K562 (cell line): ENCODE measurements around the gene FRMPD1. TPM values are rescaled to one million over a fixed set of nuclear protein-coding genes. Genes with fewer than 3 reads are reported as not detected.

Experiments used
- EHMT2 ChIP-seq: fragments of 450-650 bp; IDR thresholded peaks from 2 replicates; pipeline ENCODE4 v1.6.1; 2018; ENCODE audit warnings: antibody characterized with exemption
- HCFC1 ChIP-seq: IDR thresholded peaks from 2 replicates; pipeline ENCODE4 v1.6.1; 2012; ENCODE audit warnings: low read depth, low read length, improper control_type of control experiment
- JUND ChIP-seq, 2 experiments: IDR thresholded peaks; 2 replicates in 1 of 2; 3 replicates in 1 of 2; pipeline ENCODE4 v1.6.1; 2011; ENCODE audit warnings: borderline replicate concordance in 2 of 2, low read depth in 2 of 2, low read length in 2 of 2, improper control_type of control experiment in 1 of 2, missing biosample characterization in 1 of 2, missing genetic modification characterization in 1 of 2, missing genetic modification reagents in 1 of 2
- MAFG ChIP-seq: fragments of 450-650 bp; conservative IDR thresholded peaks from 2 replicates; pipeline ENCODE4 v1.6.1; 2016; ENCODE audit warnings: missing genetic modification characterization, missing compliant biosample characterization
- RBM15 ChIP-seq: fragments of 200-400 bp; formaldehyde crosslinking; IDR thresholded peaks from 2 replicates; pipeline ENCODE4 v1.6.1; 2018; ENCODE audit warnings: mild to moderate bottlenecking, low read length, moderate library complexity; ENCODE audit not compliant: insufficient read depth
- ZNF76 ChIP-seq: fragments of 250-450 bp; sonication (Bioruptor Pico); IDR thresholded peaks from 2 replicates; pipeline ENCODE4 v1.4.0; 2020; ENCODE audit warnings: mild to moderate bottlenecking, moderate library complexity, borderline replicate concordance
- polyA plus RNA-seq, 8 experiments: library from polyadenylated mRNA; depleted of rRNA in 4 of 8; stranded (reverse) in 5 of 8; unstranded in 3 of 8; fragments of >200 nt; fragmentation: Nextera tagmentation in 2 of 8; fragmentation: Illumina TruSeq in 1 of 8; extraction: Ambion mirVana in 2 of 8; extraction: Trizol in 1 of 8; gene quantifications; 2 replicates each; pipeline versions ENCODE4 v1.2.1 to v1.2.3, GENCODE V29; 2011 to 2014; ENCODE audit warnings: inconsistent platforms in 1 of 8, missing spikeins in 1 of 8
- total RNA-seq, 7 experiments: library from RNA; depleted of rRNA in 6 of 7; stranded (reverse); fragments of >200 nt in 6 of 7; fragmentation: Illumina TruSeq in 2 of 7; extraction: Trizol in 2 of 7; gene quantifications; 2 replicates each; pipeline versions ENCODE4 v1.2.1 to v1.2.3, GENCODE V29; 2011 to 2021; ENCODE audit warnings: low replicate concordance in 1 of 7
- TF ChIP-seq, protein P1 (sequence below): fragments of 250-450 bp; sonication (Bioruptor Pico); IDR thresholded peaks from 2 replicates; pipeline ENCODE4 v1.8.0; 2022; ENCODE audit warnings: inconsistent platforms
- TF ChIP-seq, protein P2 (sequence below): fragments of 450-650 bp; IDR thresholded peaks from 2 replicates; pipeline ENCODE4 v1.6.1; 2018; ENCODE audit not compliant: partially characterized antibody
- TF ChIP-seq, protein P3 (sequence below): sonication (generic); formaldehyde crosslinking; IDR thresholded peaks from 2 replicates; pipeline ENCODE4 v1.8.0; 2022; ENCODE audit warnings: mild to moderate bottlenecking, missing genetic modification reagents, borderline replicate concordance
- TF ChIP-seq, protein P4 (sequence below): fragments of 450-650 bp; IDR thresholded peaks from 2 replicates; pipeline ENCODE4 v1.6.1; 2017; ENCODE audit warnings: antibody characterized with exemption
- TF ChIP-seq, protein P5 (sequence below): sonication (generic); formaldehyde crosslinking; IDR thresholded peaks from 2 replicates; pipeline ENCODE4 v1.9.0; 2022; ENCODE audit warnings: mild to moderate bottlenecking, missing genetic modification reagents
- TF ChIP-seq, protein P6 (sequence below): fragments of 450-650 bp; IDR thresholded peaks from 2 replicates; pipeline ENCODE4 v1.6.1; 2016; ENCODE audit warnings: borderline replicate concordance

FRMPD1 gene
- total and polyA plus RNA-seq, 9 of the 15 experiments (the other 6 are each of a cell fraction or from before 2014, with no cell fraction given): not detected

DNA sequence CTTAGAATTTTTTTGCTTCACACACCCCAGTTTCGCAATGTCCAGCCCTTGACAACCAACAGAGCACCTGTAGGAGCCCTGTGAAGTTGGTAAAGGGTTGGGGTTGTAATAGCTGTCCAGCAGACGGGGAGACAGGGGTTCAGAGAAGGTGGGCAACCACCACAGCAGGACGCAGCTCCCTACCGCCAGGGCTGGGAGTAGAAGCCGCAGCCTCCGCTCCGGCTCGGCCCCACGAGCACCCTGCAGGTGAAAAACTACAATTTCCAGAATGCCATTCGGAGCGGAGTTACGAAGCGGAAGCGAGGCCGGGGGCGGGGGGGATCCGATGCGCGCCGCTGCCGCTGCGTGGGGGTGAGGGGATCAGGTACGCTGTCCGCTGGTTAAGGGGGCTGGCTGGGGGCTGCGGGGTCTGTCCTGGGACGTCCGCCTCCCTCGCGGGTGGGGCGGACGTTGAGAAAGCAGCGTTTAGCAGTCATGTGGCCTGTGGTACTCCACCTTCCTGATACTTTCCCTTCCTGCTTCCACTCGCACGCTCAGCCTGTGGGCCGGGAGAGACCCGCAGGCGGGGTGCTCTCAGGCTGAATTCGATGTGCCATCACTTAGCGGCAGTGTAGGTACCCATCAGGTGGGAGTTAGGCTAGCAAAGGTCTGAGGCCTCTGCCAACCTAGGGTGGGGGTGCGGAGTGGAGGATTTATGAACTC, 102.9 kb downstream of the FRMPD1 start, which contains the start of gene TRMT10B (continued):
- TF ChIP-seq, protein P1, sequence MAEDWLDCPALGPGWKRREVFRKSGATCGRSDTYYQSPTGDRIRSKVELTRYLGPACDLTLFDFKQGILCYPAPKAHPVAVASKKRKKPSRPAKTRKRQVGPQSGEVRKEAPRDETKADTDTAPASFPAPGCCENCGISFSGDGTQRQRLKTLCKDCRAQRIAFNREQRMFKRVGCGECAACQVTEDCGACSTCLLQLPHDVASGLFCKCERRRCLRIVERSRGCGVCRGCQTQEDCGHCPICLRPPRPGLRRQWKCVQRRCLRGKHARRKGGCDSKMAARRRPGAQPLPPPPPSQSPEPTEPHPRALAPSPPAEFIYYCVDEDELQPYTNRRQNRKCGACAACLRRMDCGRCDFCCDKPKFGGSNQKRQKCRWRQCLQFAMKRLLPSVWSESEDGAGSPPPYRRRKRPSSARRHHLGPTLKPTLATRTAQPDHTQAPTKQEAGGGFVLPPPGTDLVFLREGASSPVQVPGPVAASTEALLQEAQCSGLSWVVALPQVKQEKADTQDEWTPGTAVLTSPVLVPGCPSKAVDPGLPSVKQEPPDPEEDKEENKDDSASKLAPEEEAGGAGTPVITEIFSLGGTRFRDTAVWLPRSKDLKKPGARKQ (CRISPR knock-in tag): 0 out of 2 replicates have a peak, but pooled peaks have one; percentile 57
- 0 out of 2 replicates have a peak, but pooled peaks have one; percentile 30 for TF ChIP-seq JUND (IDR thresholded peaks at IDR 0.05; ENCODE audit: borderline replicate concordance, low read depth, low read length)
- TF ChIP-seq JUND (tag; IDR thresholded peaks at IDR 0.05; ENCODE audit: borderline replicate concordance, low read depth, low read length): no peak
- TF ChIP-seq MAFG (tag): no peak
- TF ChIP-seq, protein P2, sequence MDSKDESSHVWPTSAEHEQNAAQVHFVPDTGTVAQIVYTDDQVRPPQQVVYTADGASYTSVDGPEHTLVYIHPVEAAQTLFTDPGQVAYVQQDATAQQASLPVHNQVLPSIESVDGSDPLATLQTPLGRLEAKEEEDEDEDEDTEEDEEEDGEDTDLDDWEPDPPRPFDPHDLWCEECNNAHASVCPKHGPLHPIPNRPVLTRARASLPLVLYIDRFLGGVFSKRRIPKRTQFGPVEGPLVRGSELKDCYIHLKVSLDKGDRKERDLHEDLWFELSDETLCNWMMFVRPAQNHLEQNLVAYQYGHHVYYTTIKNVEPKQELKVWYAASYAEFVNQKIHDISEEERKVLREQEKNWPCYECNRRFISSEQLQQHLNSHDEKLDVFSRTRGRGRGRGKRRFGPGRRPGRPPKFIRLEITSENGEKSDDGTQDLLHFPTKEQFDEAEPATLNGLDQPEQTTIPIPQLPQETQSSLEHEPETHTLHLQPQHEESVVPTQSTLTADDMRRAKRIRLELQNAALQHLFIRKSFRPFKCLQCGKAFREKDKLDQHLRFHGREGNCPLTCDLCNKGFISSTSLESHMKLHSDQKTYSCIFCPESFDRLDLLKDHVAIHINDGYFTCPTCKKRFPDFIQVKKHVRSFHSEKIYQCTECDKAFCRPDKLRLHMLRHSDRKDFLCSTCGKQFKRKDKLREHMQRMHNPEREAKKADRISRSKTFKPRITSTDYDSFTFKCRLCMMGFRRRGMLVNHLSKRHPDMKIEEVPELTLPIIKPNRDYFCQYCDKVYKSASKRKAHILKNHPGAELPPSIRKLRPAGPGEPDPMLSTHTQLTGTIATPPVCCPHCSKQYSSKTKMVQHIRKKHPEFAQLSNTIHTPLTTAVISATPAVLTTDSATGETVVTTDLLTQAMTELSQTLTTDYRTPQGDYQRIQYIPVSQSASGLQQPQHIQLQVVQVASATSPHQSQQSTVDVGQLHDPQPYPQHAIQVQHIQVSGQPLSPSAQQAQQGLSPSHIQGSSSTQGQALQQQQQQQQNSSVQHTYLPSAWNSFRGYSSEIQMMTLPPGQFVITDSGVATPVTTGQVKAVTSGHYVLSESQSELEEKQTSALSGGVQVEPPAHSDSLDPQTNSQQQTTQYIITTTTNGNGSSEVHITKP: peak; percentile 81
- TF ChIP-seq, protein P3, sequence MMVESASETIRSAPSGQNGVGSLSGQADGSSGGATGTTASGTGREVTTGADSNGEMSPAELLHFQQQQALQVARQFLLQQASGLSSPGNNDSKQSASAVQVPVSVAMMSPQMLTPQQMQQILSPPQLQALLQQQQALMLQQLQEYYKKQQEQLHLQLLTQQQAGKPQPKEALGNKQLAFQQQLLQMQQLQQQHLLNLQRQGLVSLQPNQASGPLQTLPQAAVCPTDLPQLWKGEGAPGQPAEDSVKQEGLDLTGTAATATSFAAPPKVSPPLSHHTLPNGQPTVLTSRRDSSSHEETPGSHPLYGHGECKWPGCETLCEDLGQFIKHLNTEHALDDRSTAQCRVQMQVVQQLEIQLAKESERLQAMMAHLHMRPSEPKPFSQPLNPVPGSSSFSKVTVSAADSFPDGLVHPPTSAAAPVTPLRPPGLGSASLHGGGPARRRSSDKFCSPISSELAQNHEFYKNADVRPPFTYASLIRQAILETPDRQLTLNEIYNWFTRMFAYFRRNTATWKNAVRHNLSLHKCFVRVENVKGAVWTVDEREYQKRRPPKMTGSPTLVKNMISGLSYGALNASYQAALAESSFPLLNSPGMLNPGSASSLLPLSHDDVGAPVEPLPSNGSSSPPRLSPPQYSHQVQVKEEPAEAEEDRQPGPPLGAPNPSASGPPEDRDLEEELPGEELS (CRISPR knock-in tag): no peak
- no peak for TF ChIP-seq RBM15
- TF ChIP-seq, protein P4, sequence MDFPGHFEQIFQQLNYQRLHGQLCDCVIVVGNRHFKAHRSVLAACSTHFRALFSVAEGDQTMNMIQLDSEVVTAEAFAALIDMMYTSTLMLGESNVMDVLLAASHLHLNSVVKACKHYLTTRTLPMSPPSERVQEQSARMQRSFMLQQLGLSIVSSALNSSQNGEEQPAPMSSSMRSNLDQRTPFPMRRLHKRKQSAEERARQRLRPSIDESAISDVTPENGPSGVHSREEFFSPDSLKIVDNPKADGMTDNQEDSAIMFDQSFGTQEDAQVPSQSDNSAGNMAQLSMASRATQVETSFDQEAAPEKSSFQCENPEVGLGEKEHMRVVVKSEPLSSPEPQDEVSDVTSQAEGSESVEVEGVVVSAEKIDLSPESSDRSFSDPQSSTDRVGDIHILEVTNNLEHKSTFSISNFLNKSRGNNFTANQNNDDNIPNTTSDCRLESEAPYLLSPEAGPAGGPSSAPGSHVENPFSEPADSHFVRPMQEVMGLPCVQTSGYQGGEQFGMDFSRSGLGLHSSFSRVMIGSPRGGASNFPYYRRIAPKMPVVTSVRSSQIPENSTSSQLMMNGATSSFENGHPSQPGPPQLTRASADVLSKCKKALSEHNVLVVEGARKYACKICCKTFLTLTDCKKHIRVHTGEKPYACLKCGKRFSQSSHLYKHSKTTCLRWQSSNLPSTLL: no peak
- no peak for TF ChIP-seq ZNF76 (CRISPR knock-in tag)
- TF ChIP-seq, protein P5, sequence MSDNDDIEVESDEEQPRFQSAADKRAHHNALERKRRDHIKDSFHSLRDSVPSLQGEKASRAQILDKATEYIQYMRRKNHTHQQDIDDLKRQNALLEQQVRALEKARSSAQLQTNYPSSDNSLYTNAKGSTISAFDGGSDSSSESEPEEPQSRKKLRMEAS: no peak
- TF ChIP-seq, protein P6, sequence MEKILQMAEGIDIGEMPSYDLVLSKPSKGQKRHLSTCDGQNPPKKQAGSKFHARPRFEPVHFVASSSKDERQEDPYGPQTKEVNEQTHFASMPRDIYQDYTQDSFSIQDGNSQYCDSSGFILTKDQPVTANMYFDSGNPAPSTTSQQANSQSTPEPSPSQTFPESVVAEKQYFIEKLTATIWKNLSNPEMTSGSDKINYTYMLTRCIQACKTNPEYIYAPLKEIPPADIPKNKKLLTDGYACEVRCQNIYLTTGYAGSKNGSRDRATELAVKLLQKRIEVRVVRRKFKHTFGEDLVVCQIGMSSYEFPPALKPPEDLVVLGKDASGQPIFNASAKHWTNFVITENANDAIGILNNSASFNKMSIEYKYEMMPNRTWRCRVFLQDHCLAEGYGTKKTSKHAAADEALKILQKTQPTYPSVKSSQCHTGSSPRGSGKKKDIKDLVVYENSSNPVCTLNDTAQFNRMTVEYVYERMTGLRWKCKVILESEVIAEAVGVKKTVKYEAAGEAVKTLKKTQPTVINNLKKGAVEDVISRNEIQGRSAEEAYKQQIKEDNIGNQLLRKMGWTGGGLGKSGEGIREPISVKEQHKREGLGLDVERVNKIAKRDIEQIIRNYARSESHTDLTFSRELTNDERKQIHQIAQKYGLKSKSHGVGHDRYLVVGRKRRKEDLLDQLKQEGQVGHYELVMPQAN: peak; percentile 50; the same call in 1 of the 2 replicates
- TF ChIP-seq EHMT2: 0 out of 2 replicates have a peak, but pooled peaks have one; percentile 40
- peak; percentile 87 for TF ChIP-seq HCFC1
